GM21723 (cell line): Measurements from ENCODE around the gene PPM1F.
"Not testable (repeated sequence)": the region's sequence is repeated elsewhere in the genome, so short reads cannot be mapped to it uniquely, and the experiment has no call there.

Source experiments
- ATAC-seq: cut with Tn5 transposase; IDR thresholded peaks from one replicate; pipeline ENCODE4 v1.9.1; 2021; ENCODE audit warnings: mild to moderate bottlenecking, moderate library complexity; ENCODE audit not compliant: unreplicated experiment

Gene PPM1F

DNA sequence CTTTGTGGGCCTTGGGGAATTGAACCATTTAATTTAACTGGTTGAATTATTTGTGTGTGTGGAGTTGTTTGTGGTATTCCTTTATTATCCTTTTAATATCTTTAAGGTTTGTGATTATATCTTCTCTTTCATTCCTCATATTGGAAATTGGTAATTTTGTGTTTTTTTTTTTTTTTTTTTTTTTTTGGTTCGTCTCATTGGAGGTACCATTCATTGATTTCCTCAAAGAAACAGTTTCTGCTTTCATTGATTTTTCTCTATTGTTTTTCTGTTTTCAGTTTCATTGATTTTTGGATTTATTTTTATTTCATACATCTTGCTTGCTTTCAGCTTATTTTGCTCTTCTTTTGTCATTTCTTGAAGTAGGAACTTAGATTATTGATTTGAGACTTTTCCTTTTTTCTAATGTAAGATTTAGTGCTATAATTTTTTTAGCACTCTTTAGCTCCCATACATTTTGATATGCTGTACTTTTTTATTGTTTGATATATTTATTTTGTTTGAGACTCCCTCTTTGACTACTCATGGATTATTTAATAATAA is 54.2 kb downstream of the PPM1F start:
- ATAC-seq = no peak

GRCh38 chr22:21896951-21897513 is 55.6 kb downstream of the PPM1F start:
- ATAC-seq = no peak

- not testable (repeated sequence) for ATAC-seq
Observed at GRCh38 chr22:21896275-21896674, 56.4 kb downstream of the PPM1F start.

- ATAC-seq = no peak
Observed at GRCh38 chr22:21894799-21895198, 57.8 kb downstream of the PPM1F start.

DNA sequence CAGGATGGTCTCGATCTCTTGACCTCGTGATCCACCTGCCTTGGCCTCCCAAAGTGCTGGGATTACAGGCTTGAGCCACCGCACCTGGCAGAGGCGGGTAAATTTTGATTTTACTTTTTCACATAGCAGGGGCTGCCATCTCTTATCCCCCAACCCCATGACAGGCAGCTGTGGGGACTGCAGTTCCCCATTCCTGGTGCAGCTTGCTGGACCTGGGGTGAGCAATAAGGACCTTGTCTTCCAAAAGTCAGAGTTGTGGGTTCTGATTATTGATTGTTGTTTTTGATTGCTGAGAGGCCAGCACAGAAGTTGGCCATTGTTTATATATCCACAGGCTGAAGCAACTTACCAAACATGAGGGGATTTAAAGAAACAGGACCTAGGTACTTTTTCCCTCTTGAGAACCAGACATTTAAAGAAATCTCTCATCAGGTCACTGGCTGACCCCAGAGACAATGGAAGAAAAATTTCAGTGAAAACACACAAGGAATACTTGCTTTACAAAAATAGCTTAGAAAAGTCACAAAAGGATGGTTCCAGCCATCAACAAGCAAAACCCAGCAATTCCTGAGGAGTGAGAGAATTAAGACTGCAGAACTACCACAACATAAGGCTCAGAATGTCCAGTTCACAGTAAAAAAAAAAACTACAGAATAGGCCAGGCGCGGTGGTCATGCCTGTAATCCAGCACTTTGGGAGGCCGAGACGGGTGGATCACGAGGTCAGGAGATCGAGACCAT is 63.2 kb downstream of the PPM1F start:
- no peak for ATAC-seq

- no peak for ATAC-seq
Observed at GRCh38 chr22:21887841-21888240, 64.8 kb downstream of the PPM1F start.

- ATAC-seq = not testable (repeated sequence)
Observed at GRCh38 chr22:21883930-21884329, 68.7 kb downstream of the PPM1F start.

DNA sequence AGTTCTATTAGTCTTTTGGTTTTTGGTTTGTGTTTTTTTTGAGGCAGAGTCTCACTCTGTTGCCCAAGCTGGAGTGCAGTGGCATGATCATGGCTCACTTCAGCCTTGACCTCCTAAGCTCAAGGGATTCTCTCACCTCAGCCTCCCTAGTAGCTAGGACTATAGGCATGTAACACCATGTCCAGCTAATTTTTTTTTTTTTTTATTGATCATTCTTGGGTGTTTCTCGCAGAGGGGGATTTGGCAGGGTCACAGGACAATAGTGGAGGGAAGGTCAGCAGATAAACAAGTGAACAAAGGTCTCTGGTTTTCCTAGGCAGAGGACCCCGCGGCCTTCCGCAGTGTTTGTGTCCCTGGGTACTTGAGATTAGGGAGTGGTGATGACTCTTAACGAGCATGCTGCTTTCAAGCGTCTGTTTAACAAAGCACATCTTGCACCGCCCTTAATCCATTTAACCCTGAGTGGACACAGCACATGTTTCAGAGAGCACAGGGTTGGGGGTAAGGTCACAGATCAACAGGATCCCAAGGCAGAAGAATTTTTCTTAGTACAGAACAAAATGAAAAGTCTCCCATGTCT is 69.8 kb downstream of the PPM1F start:
- not testable (repeated sequence) for ATAC-seq

GRCh38 chr22:21881841-21882753 is 70.6 kb downstream of the PPM1F start:
- no peak for ATAC-seq

DNA sequence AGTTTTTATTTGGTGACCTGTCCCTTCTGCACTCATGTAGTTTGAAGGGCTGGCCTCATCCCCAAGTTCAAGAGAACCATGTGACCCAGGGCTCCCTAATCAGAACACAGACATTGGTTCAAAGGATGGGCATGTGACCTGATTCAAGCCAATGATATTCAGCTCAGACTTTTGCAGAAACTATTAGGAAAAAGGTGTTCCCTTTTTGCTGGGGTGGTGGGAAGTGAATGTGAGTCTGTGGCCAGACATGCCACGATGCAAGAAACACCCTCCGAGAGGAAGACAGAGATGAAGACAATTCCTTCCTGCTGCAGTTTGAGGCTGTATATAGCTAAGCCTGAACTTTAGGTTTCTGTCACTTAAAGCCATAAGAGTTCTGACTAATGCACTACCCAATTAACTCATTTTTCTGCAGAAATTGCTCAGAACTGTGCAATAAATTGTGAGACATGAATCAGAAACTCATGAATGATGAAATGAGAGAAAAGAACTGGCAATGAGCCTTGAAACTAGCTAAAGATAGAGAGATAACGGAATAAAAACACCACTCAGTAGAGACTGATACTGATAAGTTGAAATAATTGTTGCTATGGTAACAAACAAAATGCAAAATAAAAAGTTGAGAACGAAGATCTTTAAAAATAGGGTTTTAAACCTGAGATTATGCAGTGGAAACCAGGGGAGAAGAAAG is 76.0 kb downstream of the PPM1F start:
- ATAC-seq = no peak

- ATAC-seq = not testable (repeated sequence)
Observed at GRCh38 chr22:21874953-21875352, 77.7 kb downstream of the PPM1F start.

GRCh38 chr22:21873619-21874018 is 79.0 kb downstream of the PPM1F start:
- no peak for ATAC-seq

GRCh38 chr22:21872741-21873140 is 79.9 kb downstream of the PPM1F start:
- ATAC-seq = not testable (repeated sequence)
